WTC11 (cell line): Measurements from ENCODE around the gene LBHD1. TPM values are rescaled to one million over a fixed set of nuclear protein-coding genes. Genes with fewer than 3 reads are reported as not detected.

Experiments used
- FOXJ3 ChIP-seq: sonication (generic); formaldehyde crosslinking; IDR thresholded peaks from 2 replicates; pipeline ENCODE4 v1.9.0; 2021; ENCODE audit warnings: missing genetic modification reagents, mild to moderate bottlenecking, borderline replicate concordance
- FOXK1 ChIP-seq: sonication (generic); formaldehyde crosslinking; IDR thresholded peaks from 2 replicates; pipeline ENCODE4 v1.8.0; 2022; ENCODE audit warnings: mild to moderate bottlenecking, moderate library complexity, missing genetic modification reagents
- JUN ChIP-seq: sonication (generic); formaldehyde crosslinking; IDR thresholded peaks from 2 replicates; pipeline ENCODE4 v1.8.0; 2023; ENCODE audit warnings: mild to moderate bottlenecking, missing genetic modification reagents
- MXD4 ChIP-seq: fragments of 250-450 bp; sonication (Bioruptor Pico); IDR thresholded peaks from 2 replicates; pipeline ENCODE4 v1.8.0; 2021; ENCODE audit warnings: mild to moderate bottlenecking, moderate library complexity, borderline replicate concordance
- MYBL2 ChIP-seq: sonication (generic); formaldehyde crosslinking; IDR thresholded peaks from 2 replicates; pipeline ENCODE4 v1.8.1; 2023; ENCODE audit warnings: mild to moderate bottlenecking, moderate library complexity, missing genetic modification reagents
- NFE2L1 ChIP-seq: sonication (generic); formaldehyde crosslinking; IDR thresholded peaks from 2 replicates; pipeline ENCODE4 v1.8.1; 2023; ENCODE audit warnings: missing genetic modification reagents
- OVOL2 ChIP-seq: fragments of 250-450 bp; sonication (Bioruptor Pico); IDR thresholded peaks from 2 replicates; pipeline ENCODE4 v1.9.0; 2021; ENCODE audit warnings: mild to moderate bottlenecking, borderline replicate concordance
- RORB ChIP-seq: fragments of 250-450 bp; sonication (Bioruptor Pico); IDR thresholded peaks from 2 replicates; pipeline ENCODE4 v1.9.0; 2021; ENCODE audit warnings: mild to moderate bottlenecking
- SP1 ChIP-seq: sonication (generic); formaldehyde crosslinking; conservative IDR thresholded peaks from 2 replicates; pipeline ENCODE4 v1.8.1; 2022; ENCODE audit warnings: missing genetic modification reagents
- TEAD1 ChIP-seq: sonication (generic); formaldehyde crosslinking; IDR thresholded peaks from 2 replicates; pipeline ENCODE4 v1.8.0; 2022; ENCODE audit warnings: mild to moderate bottlenecking, missing genetic modification reagents
- TEAD4 ChIP-seq: sonication (generic); formaldehyde crosslinking; IDR thresholded peaks from 2 replicates; pipeline ENCODE4 v1.8.0; 2022; ENCODE audit warnings: mild to moderate bottlenecking, missing genetic modification reagents
- ZNF416 ChIP-seq: fragments of 250-450 bp; sonication (Bioruptor Pico); IDR thresholded peaks from 2 replicates; pipeline ENCODE4 v1.9.0; 2021; ENCODE audit warnings: mild to moderate bottlenecking, inconsistent platforms
- total RNA-seq: library from RNA; stranded (reverse); gene quantifications from 3 replicates; pipeline ENCODE4 v1.2.3, GENCODE V29; 2021
- TF ChIP-seq, protein P1 (sequence below): sonication (generic); formaldehyde crosslinking; IDR thresholded peaks from 2 replicates; pipeline ENCODE4 v1.8.1; 2022; ENCODE audit warnings: mild to moderate bottlenecking, moderate library complexity, missing genetic modification reagents
- TF ChIP-seq, protein P2 (sequence below): sonication (generic); formaldehyde crosslinking; IDR thresholded peaks from 2 replicates; pipeline ENCODE4 v1.8.0; 2022; ENCODE audit warnings: missing genetic modification reagents
- TF ChIP-seq, protein P3 (sequence below): sonication (generic); formaldehyde crosslinking; IDR thresholded peaks from 2 replicates; pipeline ENCODE4 v1.8.0; 2022; ENCODE audit warnings: mild to moderate bottlenecking, missing genetic modification reagents
- TF ChIP-seq, protein P4 (sequence below): sonication (generic); formaldehyde crosslinking; IDR thresholded peaks from 2 replicates; pipeline ENCODE4 v1.8.1; 2023; ENCODE audit warnings: mild to moderate bottlenecking, missing genetic modification reagents
- TF ChIP-seq, protein P5 (sequence below): fragments of 250-450 bp; sonication (Bioruptor Pico); IDR thresholded peaks from 2 replicates; pipeline ENCODE4 v1.9.0; 2021; ENCODE audit warnings: mild to moderate bottlenecking
- TF ChIP-seq, protein P6 (sequence below): sonication (generic); formaldehyde crosslinking; IDR thresholded peaks from 2 replicates; pipeline ENCODE4 v1.8.1; 2023; ENCODE audit warnings: mild to moderate bottlenecking, moderate library complexity, missing genetic modification reagents

LBHD1 gene
- total RNA-seq, 1 experiment from 2014 or later: 4.2 TPM

DNA sequence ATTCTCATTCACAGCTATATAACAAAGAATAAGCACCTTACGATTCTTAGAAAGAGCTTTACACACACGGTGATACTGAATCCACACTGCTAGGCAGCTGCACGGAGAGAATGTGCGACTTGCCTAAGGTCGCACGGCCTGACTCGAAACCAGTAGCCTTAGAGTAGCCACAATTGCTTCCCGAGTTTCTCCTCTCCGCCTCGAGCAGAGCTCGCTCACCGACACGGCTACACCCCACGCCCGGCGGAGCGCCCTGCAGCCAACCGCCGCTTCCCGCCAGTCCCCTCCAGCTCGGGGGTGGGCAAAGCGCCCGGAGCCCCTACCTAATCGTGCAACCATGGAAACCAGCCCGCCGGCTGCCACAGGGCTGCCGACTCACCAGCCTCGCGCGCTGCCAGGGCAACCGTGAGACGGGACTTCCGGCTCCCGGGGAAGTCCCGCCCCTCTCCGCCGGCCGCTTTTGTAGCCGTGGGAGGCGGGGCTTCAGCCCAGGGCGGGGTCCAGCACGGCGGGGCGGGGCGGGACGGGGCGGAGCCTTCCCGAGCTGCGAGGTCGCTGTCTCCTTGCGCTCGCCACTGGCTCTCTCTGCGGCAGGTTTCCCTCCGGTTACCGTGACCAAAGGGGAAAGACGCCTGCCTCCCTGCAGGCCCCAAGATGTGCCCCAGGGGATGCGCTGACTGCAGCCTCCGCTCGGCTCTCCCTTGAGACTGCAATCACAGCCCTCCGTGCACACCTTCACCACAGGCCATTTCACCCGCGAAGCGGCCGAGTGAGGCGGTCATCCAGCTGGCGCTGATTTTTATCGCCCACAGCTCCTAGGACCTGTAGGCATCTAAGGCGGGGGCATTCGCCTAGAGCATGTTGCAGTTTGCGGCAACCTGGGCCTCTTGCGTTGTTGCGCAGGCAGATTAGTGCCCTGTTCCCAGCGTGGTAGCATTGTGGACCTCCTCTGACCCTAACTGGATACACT is 34.1 kb upstream of the LBHD1 start (continued):
- TF ChIP-seq, protein P1, sequence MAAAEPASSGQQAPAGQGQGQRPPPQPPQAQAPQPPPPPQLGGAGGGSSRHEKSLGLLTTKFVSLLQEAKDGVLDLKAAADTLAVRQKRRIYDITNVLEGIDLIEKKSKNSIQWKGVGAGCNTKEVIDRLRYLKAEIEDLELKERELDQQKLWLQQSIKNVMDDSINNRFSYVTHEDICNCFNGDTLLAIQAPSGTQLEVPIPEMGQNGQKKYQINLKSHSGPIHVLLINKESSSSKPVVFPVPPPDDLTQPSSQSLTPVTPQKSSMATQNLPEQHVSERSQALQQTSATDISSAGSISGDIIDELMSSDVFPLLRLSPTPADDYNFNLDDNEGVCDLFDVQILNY (CRISPR knock-in tag): peak; percentile 25; the same call in 1 of the 2 replicates
- TF ChIP-seq, protein P2, sequence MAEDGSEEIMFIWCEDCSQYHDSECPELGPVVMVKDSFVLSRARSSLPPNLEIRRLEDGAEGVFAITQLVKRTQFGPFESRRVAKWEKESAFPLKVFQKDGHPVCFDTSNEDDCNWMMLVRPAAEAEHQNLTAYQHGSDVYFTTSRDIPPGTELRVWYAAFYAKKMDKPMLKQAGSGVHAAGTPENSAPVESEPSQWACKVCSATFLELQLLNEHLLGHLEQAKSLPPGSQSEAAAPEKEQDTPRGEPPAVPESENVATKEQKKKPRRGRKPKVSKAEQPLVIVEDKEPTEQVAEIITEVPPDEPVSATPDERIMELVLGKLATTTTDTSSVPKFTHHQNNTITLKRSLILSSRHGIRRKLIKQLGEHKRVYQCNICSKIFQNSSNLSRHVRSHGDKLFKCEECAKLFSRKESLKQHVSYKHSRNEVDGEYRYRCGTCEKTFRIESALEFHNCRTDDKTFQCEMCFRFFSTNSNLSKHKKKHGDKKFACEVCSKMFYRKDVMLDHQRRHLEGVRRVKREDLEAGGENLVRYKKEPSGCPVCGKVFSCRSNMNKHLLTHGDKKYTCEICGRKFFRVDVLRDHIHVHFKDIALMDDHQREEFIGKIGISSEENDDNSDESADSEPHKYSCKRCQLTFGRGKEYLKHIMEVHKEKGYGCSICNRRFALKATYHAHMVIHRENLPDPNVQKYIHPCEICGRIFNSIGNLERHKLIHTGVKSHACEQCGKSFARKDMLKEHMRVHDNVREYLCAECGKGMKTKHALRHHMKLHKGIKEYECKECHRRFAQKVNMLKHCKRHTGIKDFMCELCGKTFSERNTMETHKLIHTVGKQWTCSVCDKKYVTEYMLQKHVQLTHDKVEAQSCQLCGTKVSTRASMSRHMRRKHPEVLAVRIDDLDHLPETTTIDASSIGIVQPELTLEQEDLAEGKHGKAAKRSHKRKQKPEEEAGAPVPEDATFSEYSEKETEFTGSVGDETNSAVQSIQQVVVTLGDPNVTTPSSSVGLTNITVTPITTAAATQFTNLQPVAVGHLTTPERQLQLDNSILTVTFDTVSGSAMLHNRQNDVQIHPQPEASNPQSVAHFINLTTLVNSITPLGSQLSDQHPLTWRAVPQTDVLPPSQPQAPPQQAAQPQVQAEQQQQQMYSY (CRISPR knock-in tag): no peak
- peak; percentile 50; the same call in 1 of the 2 replicates for TF ChIP-seq ZNF416 (CRISPR knock-in tag)
- no peak for TF ChIP-seq OVOL2 (CRISPR knock-in tag)
- TF ChIP-seq RORB: 0 out of 2 replicates have a peak, but pooled peaks have one; percentile 3
- no peak for TF ChIP-seq JUN (CRISPR knock-in tag)
- TF ChIP-seq, protein P3, sequence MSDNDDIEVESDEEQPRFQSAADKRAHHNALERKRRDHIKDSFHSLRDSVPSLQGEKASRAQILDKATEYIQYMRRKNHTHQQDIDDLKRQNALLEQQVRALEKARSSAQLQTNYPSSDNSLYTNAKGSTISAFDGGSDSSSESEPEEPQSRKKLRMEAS: peak; percentile 47
- TF ChIP-seq, protein P4, sequence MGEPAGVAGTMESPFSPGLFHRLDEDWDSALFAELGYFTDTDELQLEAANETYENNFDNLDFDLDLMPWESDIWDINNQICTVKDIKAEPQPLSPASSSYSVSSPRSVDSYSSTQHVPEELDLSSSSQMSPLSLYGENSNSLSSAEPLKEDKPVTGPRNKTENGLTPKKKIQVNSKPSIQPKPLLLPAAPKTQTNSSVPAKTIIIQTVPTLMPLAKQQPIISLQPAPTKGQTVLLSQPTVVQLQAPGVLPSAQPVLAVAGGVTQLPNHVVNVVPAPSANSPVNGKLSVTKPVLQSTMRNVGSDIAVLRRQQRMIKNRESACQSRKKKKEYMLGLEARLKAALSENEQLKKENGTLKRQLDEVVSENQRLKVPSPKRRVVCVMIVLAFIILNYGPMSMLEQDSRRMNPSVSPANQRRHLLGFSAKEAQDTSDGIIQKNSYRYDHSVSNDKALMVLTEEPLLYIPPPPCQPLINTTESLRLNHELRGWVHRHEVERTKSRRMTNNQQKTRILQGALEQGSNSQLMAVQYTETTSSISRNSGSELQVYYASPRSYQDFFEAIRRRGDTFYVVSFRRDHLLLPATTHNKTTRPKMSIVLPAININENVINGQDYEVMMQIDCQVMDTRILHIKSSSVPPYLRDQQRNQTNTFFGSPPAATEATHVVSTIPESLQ: no peak
- 0 out of 2 replicates have a peak, but pooled peaks have one; percentile 41 for TF ChIP-seq FOXK1
- no peak for TF ChIP-seq NFE2L1 (CRISPR knock-in tag)
- no peak; the same call in 1 of the 2 replicates for TF ChIP-seq TEAD1 (CRISPR knock-in tag)
- TF ChIP-seq, protein P5, sequence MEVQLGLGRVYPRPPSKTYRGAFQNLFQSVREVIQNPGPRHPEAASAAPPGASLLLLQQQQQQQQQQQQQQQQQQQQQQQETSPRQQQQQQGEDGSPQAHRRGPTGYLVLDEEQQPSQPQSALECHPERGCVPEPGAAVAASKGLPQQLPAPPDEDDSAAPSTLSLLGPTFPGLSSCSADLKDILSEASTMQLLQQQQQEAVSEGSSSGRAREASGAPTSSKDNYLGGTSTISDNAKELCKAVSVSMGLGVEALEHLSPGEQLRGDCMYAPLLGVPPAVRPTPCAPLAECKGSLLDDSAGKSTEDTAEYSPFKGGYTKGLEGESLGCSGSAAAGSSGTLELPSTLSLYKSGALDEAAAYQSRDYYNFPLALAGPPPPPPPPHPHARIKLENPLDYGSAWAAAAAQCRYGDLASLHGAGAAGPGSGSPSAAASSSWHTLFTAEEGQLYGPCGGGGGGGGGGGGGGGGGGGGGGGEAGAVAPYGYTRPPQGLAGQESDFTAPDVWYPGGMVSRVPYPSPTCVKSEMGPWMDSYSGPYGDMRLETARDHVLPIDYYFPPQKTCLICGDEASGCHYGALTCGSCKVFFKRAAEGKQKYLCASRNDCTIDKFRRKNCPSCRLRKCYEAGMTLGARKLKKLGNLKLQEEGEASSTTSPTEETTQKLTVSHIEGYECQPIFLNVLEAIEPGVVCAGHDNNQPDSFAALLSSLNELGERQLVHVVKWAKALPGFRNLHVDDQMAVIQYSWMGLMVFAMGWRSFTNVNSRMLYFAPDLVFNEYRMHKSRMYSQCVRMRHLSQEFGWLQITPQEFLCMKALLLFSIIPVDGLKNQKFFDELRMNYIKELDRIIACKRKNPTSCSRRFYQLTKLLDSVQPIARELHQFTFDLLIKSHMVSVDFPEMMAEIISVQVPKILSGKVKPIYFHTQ (CRISPR knock-in tag): no peak
- no peak for TF ChIP-seq FOXJ3
- TF ChIP-seq, protein P6, sequence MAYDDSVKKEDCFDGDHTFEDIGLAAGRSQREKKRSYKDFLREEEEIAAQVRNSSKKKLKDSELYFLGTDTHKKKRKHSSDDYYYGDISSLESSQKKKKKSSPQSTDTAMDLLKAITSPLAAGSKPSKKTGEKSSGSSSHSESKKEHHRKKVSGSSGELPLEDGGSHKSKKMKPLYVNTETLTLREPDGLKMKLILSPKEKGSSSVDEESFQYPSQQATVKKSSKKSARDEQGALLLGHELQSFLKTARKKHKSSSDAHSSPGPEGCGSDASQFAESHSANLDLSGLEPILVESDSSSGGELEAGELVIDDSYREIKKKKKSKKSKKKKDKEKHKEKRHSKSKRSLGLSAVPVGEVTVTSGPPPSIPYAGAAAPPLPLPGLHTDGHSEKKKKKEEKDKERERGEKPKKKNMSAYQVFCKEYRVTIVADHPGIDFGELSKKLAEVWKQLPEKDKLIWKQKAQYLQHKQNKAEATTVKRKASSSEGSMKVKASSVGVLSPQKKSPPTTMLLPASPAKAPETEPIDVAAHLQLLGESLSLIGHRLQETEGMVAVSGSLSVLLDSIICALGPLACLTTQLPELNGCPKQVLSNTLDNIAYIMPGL: no peak
- no peak for TF ChIP-seq MYBL2 (CRISPR knock-in tag)
- no peak for TF ChIP-seq MXD4
- no peak for TF ChIP-seq TEAD4
- TF ChIP-seq SP1 (CRISPR knock-in tag): peak; percentile 83
- TF ChIP-seq, all 79 proteins: peak for 10
